Kidney (tissue), 14 donors: ENCODE measurements around the gene TACC3. TPM values are rescaled to one million over a fixed set of nuclear protein-coding genes. Genes with fewer than 3 reads are reported as not detected.
A peak's percentile ranks its signal among the peaks of the same experiment; 100 is the strongest.

Experiments
- DNase-seq, 5 donors: peaks; one replicate each; pipeline ENCODE4 v3.0.0-alpha.2; 2013 to 2020
- FAIRE-seq: peaks from 2 replicates; lab custom pipeline; 2012; peaks lifted over from hg19 to GRCh38; lab: Jason Lieb, UNC
- H3K27ac ChIP-seq, 2 donors: one replicate each; pipeline ENCODE4 v1.7.0; 2013; ENCODE audit warnings: low read depth in 2 of 2, low read length in 2 of 2, inconsistent platforms in 1 of 2
- H3K27me3 ChIP-seq: one replicate; pipeline ENCODE4 v1.7.1; 2013; ENCODE audit warnings: low read length, inconsistent platforms; ENCODE audit not compliant: control insufficient read depth, insufficient read depth
- H3K36me3 ChIP-seq, 3 donors: one replicate each; pipeline versions ENCODE4 v1.7.0 to v1.7.1; 2013; ENCODE audit warnings: low read length in 3 of 3, control low read depth in 1 of 3, inconsistent platforms in 1 of 3; ENCODE audit not compliant: insufficient read depth in 3 of 3, control insufficient read depth in 2 of 3
- H3K4me1 ChIP-seq, 3 donors: one replicate each; pipeline versions ENCODE4 v1.7.0 to v1.7.1; 2013; ENCODE audit warnings: low read length in 3 of 3, inconsistent platforms in 1 of 3, low read depth in 1 of 3; ENCODE audit not compliant: control insufficient read depth in 2 of 3, insufficient read depth in 2 of 3
- H3K4me3 ChIP-seq, 3 donors: one replicate each; pipeline versions ENCODE4 v1.7.0 to v1.8.1; 2013; ENCODE audit warnings: low read length in 3 of 3, control low read depth in 1 of 3, inconsistent platforms in 1 of 3
- H3K9ac ChIP-seq, 3 donors: one replicate each; pipeline versions ENCODE4 v1.7.0 to v1.7.1; 2013; ENCODE audit warnings: low read length in 3 of 3, control low read depth in 1 of 3, inconsistent platforms in 1 of 3
- H3K9me3 ChIP-seq, 3 donors: one replicate each; pipeline versions ENCODE4 v1.7.0 to v1.7.1; 2013; ENCODE audit warnings: low read length in 3 of 3, control low read depth in 1 of 3, inconsistent platforms in 1 of 3; ENCODE audit not compliant: control insufficient read depth in 2 of 3, insufficient read depth in 1 of 3
- intact Hi-C: fragments of 100-400 bp; cut with DNase I; formaldehyde crosslinking; loops from one replicate; pipeline ENCODE4 v1.11.1; 2022
- polyA plus RNA-seq: library from polyadenylated mRNA; stranded (reverse); fragments of 350-450 nt; fragmentation: Illumina TruSeq; extraction: RNeasy Lipid Tissue Mini Kit (QIAGEN cat#74804); gene quantifications from one replicate; pipeline ENCODE4 v1.2.3, GENCODE V29; 2014; ENCODE audit warnings: low read depth, low replicate concordance; ENCODE audit not compliant: insufficient read depth
- total RNA-seq: library from RNA; stranded (reverse); fragmentation: NEBNext Ultra II Directional; extraction: Animal tissue kit (Norgen Biotek cat#: 25700); gene quantifications from one replicate; pipeline ENCODE4 v1.2.1, GENCODE V29; 2021
- TF ChIP-seq, protein P1 (sequence below): IDR thresholded peaks from 3 replicates; pipeline ENCODE4 v1.5.1; 2012; ENCODE audit warnings: mild to moderate bottlenecking, moderate library complexity, borderline replicate concordance; ENCODE audit not compliant: insufficient read depth; ENCODE audit errors: extremely low read depth
- donor health status: control.
- donor health status: control.
- donor health status: control.
- donor health status: control.
- donor health status: control.
- donor health status: DM: yes; HTN: yes; CAD: no.
- donor health status: Normal renal cell carcinoma (clear cell type).

The TACC3 gene
- total and polyA plus RNA-seq, 2 donors from 2014 or later = 4.9 to 12.2 TPM

DNA sequence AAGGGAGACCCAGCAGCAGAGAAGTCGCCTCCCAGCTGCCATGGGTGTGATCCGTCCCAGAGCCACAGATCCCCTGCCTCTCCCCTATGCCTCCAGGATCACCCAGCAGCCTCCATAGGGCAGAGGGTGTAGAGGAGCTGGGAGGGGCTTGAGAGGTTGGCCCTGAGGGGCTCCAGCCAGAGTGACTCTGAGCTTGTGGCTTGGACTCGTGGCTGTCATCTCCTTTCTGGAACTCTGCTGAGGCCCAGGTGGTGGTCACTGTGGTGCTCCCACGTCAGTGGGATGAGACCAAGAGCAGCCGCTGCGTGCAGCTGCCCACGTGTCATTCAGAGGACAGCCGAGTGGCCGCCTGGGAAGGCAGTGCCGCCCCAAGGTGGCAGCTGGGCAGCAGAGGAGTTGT lies 4.2 kb downstream of the TACC3 start:
- no peak for FAIRE-seq

GRCh38 chr4:1726146-1726934 lies 5.0 kb downstream of the TACC3 start:
- peak; percentile 62 for FAIRE-seq
- no peak overlapping the region for H3K27ac ChIP-seq
- intact Hi-C loops = no loop called here
- no peak overlapping the region for H3K4me3 ChIP-seq
- H3K36me3 ChIP-seq = peaks cover 0 to 1% (median 0%) of the 10 kb centered on the region in 3 donors
- no peak overlapping the region for H3K9ac ChIP-seq
- H3K27me3 ChIP-seq = no peaks in the 10 kb centered on the region
- DNase-seq = peak; percentile 90 to 95 (median 93)
- H3K4me1 ChIP-seq = peaks cover 0 to 9% (median 0%) of the 10 kb centered on the region in 3 donors
- H3K9me3 ChIP-seq = no peaks in the 10 kb centered on the region
- TF ChIP-seq, protein P1, sequence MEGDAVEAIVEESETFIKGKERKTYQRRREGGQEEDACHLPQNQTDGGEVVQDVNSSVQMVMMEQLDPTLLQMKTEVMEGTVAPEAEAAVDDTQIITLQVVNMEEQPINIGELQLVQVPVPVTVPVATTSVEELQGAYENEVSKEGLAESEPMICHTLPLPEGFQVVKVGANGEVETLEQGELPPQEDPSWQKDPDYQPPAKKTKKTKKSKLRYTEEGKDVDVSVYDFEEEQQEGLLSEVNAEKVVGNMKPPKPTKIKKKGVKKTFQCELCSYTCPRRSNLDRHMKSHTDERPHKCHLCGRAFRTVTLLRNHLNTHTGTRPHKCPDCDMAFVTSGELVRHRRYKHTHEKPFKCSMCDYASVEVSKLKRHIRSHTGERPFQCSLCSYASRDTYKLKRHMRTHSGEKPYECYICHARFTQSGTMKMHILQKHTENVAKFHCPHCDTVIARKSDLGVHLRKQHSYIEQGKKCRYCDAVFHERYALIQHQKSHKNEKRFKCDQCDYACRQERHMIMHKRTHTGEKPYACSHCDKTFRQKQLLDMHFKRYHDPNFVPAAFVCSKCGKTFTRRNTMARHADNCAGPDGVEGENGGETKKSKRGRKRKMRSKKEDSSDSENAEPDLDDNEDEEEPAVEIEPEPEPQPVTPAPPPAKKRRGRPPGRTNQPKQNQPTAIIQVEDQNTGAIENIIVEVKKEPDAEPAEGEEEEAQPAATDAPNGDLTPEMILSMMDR = peak; percentile 94

More for the DNA sequence above, 4.2 kb downstream of the TACC3 start:
- H3K9me3 ChIP-seq = no peaks in the 10 kb centered on the region
- peaks cover 0 to 9% (median 0%) of the 10 kb centered on the region in 3 donors for H3K4me1 ChIP-seq
- no peak overlapping the region for H3K27ac ChIP-seq
- H3K36me3 ChIP-seq = no peaks in the 10 kb centered on the region
- H3K27me3 ChIP-seq = no peaks in the 10 kb centered on the region
- TF ChIP-seq, protein P1 = no peak
- intact Hi-C loops = no loop called here
- H3K9ac ChIP-seq = no peak overlapping the region
- peak in 1 of 5 donors; percentile 67 for DNase-seq
- no peak overlapping the region for H3K4me3 ChIP-seq

DNA sequence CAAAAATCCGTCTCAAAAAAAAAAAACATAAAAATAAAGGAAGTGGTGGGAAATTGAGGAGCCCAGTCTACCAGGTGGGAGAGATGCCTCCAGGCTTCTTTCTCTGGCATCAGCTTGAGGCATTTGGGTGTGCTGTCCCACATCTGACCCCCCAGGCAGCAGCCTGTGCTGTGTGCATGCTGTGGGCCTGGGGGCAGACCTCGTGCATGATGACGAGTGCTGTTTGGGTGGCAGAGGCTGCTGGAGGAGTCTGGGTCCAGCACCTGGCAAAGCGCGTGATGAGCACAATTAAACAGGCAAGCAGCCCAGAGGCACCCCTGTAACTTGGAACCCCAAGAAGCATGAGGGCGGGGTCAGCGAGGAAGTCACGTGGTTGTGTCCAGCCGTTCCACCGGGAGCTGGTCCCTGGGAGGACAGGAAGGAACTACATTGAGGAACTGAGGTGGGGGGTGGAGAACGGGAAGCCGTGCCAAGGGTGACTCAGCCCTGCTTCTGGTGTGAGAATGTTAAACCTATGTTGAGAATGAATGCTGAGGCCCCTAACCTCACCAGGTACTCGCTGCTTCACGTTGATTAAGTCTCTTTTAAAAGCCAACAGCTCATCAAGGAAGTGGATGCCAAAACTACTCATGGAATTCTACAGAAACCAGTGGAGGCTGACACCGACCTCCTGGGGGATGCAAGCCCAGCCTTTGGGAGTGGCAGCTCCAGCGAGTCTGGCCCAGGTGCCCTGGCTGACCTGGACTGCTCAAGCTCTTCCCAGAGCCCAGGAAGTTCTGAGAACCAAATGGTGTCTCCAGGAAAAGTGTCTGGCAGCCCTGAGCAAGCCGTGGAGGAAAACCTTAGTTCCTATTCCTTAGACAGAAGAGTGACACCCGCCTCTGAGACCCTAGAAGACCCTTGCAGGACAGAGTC lies 6.1 kb downstream of the TACC3 start:
- TF ChIP-seq, protein P1 = no peak
- Histone ChIP-seq H3K4me1 (peaks cover 0 to 3% (median 0%) of the 10 kb centered on the region in 3 donors), H3K9me3 (no peaks in the 10 kb centered on the region), H3K9ac (no peak overlapping the region), H3K27me3 (no peaks in the 10 kb centered on the region), H3K4me3 (peak overlapping the region in 1 of 3 donors; percentile 21), H3K36me3 (peaks cover 0 to 3% (median 0%) of the 10 kb centered on the region in 3 donors), H3K27ac (peak overlapping the region; percentile 1 to 63)
- DNase-seq (peak in 1 of 5 donors; percentile 88), FAIRE-seq (no peak)
- intact Hi-C loops = no loop called here
